GM18861 (cell line): ENCODE measurements around the gene GYS1.
"Not testable (repeated sequence)": the region's sequence is repeated elsewhere in the genome, so short reads cannot be mapped to it uniquely, and the experiment has no call there.

Experiments
- ATAC-seq: cut with Tn5 transposase; IDR thresholded peaks from one replicate; pipeline ENCODE4 v1.9.1; 2021; ENCODE audit not compliant: unreplicated experiment

The GYS1 gene

GRCh38 chr19:48946463-48947257, 46.4 kb downstream of the GYS1 start:
- no peak for ATAC-seq

DNA sequence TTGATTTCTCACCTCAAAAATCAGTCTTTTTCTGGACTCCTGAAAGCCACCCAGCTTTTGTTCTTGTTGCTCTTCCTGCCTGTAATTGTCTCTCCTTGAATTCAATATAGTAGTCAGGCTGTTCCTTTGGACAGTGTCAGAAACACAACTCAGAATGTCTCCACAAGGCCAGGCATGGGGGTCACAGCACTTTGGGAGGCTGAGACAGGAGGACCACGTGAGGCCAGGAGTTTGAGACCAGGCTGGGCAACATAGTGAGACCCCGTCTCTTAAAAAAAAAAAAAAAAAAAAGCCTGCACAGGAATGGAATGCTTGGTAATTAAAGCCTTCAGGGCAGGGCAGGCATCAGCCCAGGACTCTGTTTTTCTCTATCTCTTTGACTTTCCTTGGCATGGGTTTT, 47.3 kb downstream of the GYS1 start:
- ATAC-seq = no peak

DNA sequence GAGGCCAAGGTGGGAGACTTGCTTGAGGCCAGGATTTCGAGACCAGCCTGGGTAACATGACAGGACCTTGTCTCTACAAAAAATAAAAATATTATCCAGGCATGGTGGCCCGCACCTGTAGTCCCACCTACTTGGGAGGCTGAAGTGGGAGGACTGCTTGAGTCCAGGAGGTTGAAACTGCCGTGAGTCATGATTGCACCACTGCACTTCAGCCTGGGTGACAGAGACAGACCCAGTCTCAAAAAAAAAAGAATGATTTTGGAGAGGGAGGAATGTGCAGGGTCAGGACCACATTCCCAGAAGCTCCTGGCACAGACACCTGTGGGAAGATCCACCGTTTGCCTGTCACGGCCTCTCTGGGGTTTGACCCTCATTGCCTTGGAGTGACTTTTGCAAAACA, 47.7 kb downstream of the GYS1 start:
- no peak for ATAC-seq

DNA sequence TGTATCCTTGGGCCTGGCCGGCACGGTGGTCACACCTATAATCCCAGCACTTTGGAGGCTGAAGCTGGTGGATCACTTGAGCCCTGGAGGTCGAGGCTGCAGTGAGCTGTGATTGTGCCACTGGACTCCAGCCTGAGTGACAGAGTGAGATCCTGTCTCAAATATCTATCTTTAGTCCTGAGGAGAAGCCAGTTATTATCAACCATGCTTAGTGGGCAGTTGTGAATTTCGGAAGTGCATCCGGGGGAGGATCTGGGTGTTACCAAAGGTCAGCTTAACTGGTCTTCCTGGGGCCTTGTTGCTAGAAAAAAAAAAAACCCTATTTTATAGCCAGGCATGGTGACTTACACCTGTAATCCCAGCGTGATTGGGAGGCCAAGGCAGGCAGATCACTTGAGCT, 50.0 kb downstream of the GYS1 start:
- ATAC-seq = no peak

DNA sequence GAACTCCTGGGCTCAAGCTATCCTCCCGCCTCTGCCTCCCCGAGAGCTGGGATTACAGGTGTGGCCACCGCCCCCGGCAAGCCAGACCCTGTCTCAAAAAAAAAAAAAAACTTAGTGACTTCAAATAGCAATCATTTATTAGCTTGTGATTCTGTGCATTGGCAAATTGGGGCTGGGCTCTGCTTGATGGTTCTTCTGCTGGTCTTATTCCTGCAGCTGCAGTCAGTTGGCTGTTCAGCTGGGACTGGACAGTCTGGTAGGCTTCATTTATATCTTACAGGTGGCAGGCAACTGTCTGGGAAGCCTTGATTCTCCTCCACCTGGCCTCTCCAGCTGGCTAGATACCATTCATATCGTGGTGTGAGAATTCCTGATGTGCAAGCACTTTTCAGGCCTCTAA, 52.2 kb downstream of the GYS1 start:
- no peak for ATAC-seq

DNA sequence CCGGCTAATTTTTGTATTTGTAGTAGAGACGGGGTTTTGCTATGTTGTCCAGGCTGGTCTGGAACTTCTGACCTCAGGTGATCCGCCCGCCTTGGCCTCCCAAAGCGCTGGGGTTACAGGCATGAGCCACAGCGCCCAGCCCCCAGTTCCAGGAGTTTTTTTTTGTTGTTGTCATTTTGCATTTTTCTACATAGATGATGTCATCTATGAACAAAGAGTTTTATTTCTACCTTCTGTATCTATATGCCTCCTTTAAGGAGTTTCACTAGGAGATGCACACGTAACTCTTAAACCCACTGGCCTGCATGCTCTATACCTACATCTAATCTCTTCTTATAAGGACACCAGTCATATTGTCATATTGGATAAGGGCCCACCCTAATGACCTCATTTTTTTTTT, 54.9 kb downstream of the GYS1 start:
- ATAC-seq = no peak

GRCh38 chr19:48935864-48936263, 57.2 kb downstream of the GYS1 start:
- no peak for ATAC-seq

DNA sequence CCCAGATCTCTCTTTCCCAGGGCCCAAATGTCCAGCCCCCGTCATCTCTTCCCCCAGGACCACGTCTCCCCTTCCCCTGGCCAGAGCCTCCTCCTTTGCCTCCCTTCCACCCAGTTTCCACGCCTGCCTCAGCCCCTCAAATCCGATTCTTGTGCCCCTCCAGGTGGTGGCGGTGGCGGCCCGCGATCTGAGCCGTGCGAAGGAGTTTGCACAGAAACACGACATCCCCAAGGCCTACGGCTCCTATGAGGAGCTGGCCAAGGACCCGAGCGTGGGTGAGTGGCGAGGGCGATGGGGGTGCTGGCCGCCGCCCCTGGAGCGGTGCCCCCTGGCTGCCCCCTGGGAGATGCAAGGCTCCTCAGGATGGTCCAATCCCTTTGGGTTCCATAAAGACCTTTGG, 58.3 kb downstream of the GYS1 start:
- no peak for ATAC-seq

DNA sequence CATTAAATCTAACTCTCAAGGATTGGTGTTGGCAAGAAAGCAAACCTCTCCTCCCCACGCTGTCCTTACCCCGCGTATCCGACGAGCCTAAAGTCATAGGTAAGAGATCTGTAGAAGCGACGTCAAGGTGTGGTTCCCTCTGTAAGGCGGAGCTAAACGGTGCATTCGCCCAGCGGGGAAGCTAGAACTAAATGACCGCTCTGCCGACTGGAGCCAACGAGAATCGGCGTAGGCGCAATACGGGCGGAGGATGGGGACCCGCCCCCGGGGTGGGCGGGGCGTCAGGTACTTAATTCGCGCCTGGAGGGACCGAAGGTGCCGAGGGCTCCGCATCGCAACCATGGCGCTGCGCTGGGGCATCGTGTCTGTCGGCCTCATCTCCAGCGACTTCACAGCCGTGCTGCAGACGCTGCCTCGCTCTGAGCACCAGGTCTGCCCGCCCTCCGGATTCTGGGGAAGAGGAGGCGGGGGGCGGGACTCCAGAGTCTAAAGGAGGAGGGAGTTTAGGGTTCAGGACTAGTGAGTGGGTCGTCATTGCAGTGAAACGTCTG, 59.7 kb downstream of the GYS1 start, which contains the start of gene DHDH:
TSS of gene DHDH (plus strand) at position 318 of the 551 bp plus-strand sequence. CDS start at position 341, 23 bp downstream.
- ATAC-seq = no peak

DNA sequence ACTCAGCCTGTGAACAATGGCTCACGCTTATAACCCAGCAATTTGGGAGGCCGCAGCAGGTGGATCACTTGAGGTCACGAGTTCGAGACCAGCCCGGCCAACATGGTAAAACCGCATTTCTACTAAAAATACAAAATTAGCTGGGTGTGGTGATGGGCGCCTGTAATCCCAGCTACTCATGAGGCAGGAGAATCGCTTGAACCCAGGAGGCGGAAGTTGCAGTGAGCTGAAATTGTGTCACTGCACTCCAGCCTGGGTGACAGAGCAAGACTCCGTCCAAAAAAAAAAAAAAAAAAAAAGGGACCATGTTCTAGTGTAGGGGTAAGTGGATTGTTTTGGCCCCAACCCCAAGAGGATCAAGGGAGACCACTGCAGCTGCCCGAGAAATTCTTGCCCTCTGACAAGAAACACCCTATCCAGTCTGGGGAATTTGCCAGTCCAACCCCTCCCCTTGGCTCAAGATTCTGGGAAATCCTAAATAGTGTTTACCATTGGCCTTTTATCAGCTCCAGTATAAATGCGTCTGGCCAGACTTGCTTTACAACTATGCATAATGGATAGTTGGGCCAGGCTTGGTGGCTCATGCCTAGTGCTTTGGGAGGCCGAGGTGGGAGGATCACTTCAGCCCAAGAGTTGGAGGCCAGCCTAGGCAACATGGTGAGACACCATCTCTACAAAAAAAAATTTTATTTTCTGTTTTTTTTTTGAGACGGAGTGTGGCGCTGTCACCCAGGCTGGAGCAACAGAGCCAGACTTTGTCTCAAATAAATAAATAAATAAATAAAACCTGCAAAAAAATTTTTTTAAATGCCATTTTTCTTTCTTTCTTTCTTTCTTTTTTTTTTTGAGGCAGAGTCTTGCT, 64.7 kb downstream of the GYS1 start:
- no peak for ATAC-seq

- ATAC-seq = not testable (repeated sequence)
These were observed 65.4 kb downstream of the GYS1 start for GRCh38 chr19:48927692-48928091.

GRCh38 chr19:48926909-48927308, 66.2 kb downstream of the GYS1 start:
- ATAC-seq = no peak

GRCh38 chr19:48925890-48926289, 67.2 kb downstream of the GYS1 start:
- not testable (repeated sequence) for ATAC-seq

DNA sequence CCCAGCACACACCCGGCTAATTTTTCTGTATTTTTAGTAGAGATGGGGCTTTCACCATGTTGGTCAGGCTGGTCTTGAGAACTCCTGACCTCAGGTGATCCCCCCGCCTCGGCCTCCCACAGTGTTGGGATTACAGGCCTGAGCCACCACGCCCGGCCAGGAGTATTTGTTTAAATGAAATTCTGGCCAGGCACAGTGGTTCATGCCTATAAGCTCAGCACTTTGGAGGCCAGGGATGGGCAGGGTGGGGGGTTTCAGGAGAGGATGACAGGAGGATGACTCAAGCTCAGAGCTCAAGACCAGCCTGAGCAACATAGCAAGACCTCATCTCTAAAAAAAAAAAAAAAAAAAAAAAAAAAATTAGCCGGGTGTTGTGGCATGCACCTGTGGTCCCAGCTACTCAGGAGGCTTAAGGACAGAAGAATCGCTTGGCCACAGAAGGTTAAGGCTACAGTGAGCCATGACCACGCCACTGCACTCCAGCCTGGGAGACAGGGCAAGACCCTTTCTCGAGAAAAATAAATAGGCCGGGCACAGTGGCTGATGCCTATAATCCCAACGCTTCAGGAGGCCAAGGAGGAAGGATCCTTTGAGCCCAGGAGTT, 67.8 kb downstream of the GYS1 start:
- ATAC-seq = no peak

- ATAC-seq = no peak
These were observed 70.3 kb downstream of the GYS1 start for GRCh38 chr19:48922548-48923490.

GRCh38 chr19:48921721-48922500, 71.2 kb downstream of the GYS1 start:
- ATAC-seq = no peak

- ATAC-seq = no peak
These were observed 72.2 kb downstream of the GYS1 start for GRCh38 chr19:48920949-48921348.

GRCh38 chr19:48919271-48919670, 73.8 kb downstream of the GYS1 start:
- not testable (repeated sequence) for ATAC-seq

GRCh38 chr19:48918801-48919247, 74.3 kb downstream of the GYS1 start:
- no peak for ATAC-seq
